HT-29 (cell line): ENCODE data around the gene MEGF10. TPM values are rescaled to one million over a fixed set of nuclear protein-coding genes. Genes with fewer than 3 reads are reported as not detected.

Source experiments
- DNase-seq: peaks from one replicate; pipeline ENCODE4 v3.0.0-alpha.2; 2015; ENCODE audit warnings: low spot score
- total RNA-seq: library from RNA; depleted of rRNA; stranded (reverse); fragments of >200 nt; shearing (Covaris generic); gene quantifications from 2 replicates; pipeline ENCODE4 v1.2.3, GENCODE V29; 2014

The MEGF10 gene
- total RNA-seq, 1 experiment from 2014 or later = not detected

DNA sequence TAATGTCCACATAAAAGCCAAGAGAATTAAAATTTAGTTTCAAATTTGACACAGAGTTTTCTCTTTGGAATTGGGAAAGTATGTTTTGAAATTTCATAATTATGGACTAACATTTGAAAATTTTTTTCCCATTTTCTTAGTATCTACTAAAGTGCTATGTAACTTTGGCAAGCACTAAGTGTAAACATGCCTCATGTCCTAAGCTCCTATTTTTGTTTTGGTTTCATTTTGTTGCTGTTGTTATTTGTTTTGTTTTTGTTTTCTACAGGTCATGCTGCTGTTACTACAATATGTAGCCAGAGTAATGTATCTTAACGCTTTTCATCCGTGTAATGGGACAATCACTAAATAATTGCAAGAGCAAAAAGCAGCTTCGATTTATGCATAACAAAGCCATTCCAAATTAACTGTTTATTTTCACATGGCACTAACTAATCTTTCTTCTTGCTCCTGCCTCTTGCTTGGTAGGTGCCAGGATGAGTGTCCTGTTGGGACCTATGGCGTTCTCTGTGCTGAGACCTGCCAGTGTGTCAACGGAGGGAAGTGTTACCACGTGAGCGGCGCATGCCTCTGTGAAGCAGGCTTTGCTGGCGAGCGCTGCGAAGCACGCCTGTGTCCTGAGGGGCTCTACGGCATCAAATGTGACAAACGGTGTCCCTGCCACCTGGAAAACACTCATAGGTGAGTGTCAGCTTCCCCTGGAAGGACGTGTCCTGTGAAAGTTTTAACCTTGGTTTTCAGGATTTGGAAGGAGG lies 119.5 kb downstream of the MEGF10 start:
- DNase-seq = no peak

DNA sequence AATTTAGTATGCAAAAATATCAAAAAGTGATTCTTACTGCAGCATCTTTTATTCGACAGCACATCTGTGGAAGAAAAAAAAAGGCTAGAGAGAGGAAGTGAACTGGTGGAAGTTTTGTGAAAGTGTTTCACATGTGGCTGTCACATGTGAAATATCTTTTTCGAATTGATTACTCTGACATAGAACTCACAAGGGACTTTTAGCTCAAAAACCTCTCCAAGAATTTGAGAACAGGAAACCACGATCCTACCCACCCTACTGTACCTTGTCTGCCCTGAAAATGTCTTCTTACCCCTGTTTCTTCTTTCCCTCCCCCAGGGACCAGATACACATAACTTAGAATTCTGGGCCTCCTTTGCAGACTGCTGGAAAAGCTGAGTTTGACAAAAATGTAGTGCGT lies 120.4 kb downstream of the MEGF10 start:
- DNase-seq = no peak

DNA sequence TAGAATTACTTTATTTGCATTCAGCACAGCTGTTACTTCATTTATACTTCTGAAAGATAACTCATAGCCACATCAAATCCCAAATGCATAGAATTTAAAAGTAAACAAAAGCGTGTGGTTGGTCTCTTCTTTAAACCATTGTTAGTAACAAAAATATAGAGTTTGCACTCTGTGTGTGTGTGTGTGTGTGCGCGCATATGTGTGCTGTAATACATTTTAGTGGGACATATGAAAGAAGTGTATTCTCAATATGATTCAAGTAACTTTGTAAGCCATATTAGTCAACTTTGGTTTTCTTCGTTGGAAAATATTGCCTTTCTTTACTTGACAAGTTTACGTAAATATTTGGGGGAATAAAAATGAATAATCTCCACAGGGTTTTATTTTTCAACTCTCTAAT lies 120.8 kb downstream of the MEGF10 start:
- DNase-seq = no peak

DNA sequence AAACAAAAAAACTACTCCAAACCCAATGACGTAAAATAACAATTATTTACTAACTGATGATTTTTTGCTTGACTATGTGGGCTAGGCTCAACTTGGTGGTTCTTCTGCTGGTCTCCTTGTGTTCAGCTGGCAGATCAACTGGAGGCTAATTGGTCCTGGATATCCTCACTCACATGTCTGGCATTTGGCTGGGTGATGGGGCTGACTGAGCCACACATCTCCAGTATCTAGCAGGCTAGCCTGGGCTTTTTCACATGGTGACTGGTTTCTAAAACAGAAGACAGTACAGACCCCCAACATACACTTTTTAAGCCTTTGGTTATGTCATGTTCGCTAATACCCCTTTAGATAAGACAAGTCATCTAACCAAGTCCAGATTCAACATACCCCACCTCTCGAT lies 122.1 kb downstream of the MEGF10 start:
- DNase-seq = no peak

DNA sequence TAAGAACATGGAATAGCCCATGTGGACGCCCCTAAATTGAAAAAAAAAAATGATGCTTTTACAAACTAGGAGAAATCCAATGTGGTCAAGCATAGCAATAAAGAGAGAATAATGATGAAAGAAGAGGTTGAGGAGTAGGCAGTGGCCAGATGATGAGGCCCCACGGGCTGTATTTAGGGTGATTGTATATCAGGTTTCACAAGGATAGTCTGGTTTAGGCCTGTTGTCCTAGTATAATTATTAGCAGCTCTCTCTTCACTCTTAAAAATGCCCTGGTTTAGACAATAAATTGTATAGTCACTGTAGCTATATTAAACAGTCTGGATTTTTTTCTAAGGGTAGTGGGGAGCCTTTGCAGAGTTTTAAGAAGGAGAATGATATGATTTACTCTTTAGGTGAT lies 124.4 kb downstream of the MEGF10 start:
- DNase-seq = no peak

DNA sequence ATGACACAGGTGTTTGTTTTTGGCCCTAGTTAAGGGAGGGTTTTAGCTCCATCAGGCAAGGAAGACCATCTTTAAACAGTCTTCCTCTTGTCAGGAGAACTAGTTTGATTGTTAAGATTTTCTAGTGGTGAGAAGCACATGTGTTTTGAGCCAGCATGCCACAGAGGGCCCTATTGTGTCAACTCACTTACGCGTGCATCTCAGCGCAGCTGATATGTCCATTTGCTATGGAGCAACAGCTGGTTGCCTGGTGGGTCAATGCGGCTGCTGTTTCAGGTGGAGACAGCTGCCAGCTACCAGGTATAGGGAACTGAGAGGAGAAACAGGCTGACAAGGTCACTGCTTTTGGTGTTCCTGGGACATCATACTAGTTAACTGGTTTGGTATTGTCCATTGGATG lies 126.3 kb downstream of the MEGF10 start:
- DNase-seq = no peak

DNA sequence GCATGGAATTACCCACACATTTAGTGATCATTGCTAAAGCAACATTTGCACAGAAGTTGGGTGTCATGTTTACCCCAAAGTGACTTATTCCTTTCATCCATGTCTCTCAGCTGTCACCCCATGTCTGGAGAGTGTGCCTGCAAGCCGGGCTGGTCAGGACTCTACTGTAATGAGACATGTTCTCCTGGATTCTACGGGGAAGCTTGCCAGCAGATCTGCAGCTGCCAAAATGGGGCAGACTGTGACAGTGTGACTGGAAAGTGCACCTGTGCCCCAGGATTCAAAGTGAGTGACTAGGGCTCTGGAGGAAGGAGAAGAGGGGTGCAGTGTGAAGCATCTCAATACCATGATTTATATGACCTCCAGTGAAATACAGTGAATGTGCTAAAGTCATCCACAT lies 126.9 kb downstream of the MEGF10 start:
- no peak for DNase-seq

DNA sequence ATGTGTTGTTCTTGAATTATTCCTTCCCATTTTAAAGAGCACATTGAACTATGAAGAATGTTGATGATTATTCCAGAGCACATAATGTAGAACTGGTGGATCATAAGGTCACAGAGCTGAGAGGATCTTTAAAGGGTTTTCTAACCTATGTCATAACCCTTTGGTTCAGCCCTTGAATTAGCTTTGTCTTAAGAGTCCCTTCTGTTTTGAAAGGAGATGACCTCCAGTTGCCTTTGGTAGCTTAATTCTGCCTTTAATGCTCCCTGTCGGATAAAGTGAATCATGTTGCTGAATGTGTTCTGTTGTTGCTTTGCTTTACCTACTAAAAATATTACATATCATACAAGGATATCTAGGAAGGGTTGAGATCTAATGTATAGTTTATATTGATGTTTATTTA lies 127.8 kb downstream of the MEGF10 start:
- no peak for DNase-seq

DNA sequence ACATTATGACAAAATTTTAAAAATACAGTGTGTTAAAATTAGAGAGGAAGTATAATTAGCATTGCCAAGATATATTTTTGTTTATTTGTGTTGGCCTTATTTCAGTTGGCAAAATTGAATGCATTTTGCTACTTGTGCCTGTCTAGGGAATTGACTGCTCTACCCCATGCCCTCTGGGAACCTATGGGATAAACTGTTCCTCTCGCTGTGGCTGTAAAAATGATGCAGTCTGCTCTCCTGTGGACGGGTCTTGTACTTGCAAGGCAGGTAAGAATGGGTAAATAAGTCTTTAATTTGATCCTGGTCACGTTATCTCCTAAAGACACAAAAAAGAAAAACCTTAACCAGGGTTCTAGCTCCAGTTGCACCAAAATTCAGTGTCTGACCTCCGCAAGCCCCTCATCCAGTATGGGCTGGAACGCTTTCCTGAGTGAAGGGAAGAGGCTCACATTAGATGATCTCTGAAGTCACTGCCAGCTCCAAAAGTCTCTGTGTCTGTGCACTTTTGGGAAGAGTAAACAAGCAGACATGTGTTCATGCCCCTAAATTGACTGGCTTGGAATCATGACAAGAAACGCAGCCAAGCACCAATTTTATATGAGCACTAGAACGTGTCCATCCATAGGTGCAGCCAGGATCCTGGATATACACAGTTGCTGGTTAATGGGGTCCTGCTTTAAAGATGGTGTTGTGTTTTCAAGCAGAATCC lies 128.5 kb downstream of the MEGF10 start:
- no peak for DNase-seq

DNA sequence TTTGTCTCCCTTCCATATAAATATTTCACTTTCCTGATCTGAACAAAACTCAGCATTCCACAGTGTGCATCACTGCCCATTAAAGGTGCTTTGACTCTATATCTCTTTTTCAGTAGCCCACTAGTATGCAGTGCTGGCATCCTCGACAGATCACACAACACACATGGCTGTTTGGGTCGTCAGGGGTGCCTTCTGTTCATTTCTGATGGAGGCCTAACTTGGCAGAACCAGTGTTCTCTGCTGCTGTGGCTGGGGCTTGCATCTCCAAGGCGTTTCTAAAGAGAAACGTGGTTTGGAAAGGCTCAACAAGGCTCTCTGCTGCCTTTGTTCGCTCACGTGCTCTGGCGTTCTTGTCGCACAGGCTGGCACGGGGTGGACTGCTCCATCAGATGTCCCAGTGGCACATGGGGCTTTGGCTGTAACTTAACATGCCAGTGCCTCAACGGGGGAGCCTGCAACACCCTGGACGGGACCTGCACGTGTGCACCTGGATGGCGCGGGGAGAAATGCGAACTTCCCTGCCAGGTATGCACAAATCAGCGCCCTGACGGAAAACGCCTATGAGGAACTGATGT lies 129.2 kb downstream of the MEGF10 start:
- no peak for DNase-seq

DNA sequence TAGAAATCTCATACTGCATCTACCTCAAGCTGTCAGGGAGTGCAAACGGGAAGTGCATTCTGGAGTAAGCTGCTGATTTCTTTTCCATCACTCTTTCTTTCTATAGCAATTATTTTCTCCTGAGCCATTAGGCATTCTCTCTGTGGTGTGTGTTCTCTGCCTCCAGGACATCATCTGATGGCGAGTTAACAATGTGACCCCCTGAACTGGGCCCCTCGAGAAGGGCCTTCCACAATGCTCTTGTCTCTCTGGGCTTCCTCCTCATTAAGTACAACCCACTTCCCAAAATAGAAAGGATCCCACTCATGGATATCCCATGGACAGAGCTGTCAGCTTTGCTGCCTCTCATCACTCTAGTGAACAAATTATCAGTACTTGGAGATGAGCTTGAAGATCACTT lies 130.2 kb downstream of the MEGF10 start:
- no peak for DNase-seq

DNA sequence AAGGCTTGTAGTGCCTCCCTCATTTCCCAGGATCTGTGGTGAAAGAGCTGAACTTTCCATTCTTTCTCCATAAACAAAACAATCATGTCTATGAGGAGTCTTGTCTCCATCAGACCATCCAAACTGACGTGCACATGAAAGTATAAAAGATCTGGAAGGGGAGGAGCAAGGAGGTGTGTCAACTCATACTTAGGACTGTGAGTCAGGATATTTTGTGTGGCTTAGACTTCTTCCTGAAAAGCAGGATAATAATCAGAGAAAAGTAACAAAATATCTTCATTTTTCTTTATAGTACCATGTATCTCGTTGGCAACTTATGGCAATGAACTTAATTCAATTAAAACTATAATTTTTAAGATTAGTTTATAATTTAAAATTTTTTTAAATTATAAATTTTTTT lies 130.9 kb downstream of the MEGF10 start:
- DNase-seq = no peak

DNA sequence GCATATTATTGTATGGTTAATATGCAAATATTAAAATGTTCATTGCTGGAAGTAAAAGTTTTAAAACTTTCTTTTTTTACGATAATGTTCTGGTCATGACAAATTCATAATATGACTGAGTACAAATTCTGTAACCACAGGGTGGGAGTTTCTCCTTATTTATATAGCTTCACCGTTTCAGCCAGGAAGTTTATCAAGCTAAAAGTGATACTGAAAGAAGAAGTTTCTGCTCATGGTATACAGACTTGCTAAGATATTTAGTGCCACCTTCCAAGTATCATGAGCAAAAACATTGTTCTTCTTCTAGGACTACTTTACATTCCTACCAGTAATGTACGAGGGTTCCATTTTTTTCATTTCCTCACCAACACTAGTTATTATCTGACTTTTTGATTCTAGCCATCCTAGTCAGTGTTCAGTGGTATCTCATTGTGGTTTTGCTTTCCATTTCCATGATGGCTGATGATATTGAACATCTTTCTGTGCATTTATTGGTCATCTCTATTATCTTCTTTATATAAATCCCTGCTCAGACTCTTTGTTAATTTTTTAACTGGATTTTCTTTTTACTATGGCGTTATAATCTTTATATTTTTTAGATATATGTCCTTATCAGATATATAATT lies 132.7 kb downstream of the MEGF10 start:
- no peak for DNase-seq

DNA sequence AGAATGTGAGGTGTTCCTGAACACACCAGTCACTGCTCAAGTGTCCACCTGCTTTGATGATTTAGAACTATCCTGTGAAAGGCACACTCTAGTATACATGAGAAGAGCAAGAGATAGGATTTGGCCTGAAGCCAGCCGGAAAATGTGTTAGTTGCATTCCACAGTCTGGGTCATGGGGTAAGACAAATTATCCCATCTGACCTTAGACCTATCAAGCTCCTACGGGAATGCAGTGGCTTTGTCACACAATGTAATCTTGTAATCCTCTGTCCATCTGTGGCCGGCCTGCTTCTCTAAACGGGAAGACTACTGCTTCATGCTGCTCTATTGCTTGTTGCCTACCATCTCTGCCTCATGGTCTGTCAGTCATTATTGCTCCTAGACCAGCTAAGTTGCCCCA lies 134.4 kb downstream of the MEGF10 start:
- peak; percentile 4 for DNase-seq

DNA sequence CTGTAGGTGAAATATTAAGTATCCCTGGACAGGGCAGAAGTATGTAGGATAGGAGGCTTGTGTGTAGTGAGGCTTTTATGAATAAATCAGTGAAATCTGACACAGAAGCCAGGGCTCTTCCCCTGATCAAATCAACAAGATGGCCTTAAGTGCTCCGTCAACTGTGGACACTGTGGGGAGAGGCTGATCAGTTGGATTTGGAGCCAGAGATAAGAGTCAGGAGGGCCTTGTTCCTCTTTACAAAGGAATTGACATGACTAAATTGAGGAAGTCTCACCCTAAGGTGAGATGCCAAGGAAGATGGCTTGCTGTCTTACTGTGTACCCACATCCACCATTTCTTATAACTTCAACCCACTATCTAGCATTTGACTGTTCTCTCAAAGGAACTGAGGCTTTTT lies 135.3 kb downstream of the MEGF10 start:
- DNase-seq = no peak

DNA sequence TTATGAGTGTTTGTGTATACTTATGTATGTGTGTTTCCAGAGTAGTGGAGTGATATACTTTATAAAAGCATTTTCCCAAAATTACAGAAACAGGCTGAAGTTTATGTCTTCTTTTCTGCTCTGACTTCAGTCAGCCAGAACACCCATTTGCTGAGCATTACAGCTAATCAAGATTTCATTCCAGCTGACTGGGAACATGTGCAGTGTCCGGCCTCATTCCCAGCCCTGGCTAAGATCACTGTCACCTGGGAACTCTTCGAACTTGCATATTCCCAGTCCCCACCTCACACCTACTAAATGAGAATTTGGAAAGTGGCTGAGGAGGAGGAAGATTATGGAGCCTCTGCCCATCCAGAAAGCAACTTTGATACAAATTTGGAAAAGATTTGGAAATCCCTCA lies 136.1 kb downstream of the MEGF10 start:
- DNase-seq = no peak

DNA sequence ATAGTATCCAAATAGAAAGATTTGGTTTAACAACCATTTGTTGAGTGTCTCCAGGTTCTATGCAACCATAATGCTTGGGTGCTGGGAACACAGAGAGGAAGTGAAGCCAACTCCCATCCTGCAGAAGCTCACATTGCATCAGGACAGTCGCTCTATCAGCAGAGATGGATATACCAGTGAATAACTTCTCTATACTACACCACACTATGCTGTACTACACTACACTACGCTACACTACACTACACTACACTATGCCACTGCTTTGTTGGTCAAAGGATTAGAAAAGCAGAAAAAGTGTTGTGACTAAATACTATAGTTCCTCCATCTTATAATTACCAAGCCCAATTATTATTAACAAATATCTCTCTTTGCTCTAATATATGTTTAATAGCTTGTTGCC lies 137.7 kb downstream of the MEGF10 start:
- no peak for DNase-seq

DNA sequence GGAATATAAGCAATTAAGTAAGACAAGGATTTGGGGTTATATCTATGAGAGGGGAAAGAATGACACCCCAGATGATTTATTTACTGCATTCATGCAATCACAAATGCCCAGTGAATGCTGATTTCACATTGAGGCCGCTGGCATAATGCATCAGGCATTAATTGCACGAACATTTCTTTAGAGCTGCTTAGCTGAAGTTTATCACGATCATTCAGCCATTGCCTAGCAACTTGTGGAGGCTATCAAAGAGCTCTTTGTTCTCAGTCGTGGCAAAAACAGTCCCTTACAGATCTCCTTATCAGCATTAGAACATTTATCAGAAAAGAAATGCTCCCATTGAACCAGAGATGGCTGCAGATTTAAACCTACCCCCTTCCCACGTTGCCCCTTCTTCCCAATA lies 138.2 kb downstream of the MEGF10 start:
- DNase-seq = peak; percentile 82

DNA sequence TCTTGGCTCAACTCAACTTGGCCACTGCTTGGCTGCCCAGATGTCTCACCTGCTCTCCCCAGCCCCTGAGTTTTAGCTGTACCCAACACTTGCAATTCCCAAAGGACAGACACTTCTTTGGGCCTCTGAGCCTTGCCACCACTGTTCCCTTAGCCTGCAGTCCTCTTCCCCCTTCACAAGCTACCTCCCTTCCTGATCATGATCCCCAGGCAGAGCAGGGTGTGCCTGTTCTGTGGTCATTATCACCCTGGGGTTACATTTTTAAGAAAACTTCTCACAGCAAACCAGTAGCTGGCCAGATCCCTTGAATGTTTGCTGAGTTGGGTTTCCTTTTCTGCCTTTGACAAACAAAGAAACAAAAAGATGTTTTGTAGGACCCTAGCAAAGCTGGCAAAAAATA lies 139.3 kb downstream of the MEGF10 start:
- DNase-seq = peak; percentile 9

DNA sequence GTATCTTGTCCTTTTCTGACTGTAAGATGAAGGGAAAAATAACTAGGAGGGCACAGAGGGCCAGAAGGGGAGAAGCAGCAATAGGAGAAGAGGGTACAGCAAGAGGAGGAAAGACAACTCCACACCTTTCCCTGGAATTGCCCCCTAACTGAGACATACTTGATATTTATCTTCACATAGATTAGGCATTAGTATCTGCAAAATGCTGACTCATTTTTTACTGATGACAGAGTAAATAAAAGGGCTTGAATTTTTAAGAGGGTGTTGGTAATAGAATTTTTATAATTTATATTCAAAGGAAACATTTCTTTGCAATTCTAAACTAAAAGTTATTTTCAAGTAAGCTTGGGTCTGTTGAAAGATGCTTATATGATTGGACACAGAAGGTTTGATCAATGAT lies 140.0 kb downstream of the MEGF10 start:
- DNase-seq = peak; percentile 14

DNA sequence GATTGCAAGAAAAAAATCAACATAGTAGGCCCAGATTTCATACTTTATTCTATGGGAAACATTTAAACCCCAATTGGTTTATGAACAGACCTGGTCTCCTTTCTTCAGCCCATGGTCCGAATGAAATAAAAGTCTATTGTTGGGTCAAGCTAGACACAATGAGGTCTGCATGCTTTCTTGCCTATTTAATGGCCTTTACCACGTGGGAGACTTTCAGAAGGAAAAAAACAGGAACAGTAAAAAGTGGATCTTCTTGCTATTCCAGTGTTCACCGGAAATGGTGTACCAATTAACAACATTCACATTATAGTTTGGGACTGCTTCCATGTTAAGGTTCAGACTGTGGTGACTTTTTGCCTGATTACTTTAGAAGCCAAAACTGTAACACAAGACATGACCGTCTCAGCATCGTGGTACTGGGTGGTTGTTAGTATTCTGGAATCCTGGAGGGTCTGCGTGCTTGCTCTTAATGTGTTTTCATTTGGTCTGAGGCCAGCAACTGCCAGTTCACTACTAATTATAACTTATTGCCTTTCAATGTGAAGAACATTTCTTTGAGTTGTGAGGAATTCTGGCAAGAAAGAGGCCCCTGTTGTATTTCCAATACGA lies 141.5 kb downstream of the MEGF10 start:
- DNase-seq = peak; percentile 5

DNA sequence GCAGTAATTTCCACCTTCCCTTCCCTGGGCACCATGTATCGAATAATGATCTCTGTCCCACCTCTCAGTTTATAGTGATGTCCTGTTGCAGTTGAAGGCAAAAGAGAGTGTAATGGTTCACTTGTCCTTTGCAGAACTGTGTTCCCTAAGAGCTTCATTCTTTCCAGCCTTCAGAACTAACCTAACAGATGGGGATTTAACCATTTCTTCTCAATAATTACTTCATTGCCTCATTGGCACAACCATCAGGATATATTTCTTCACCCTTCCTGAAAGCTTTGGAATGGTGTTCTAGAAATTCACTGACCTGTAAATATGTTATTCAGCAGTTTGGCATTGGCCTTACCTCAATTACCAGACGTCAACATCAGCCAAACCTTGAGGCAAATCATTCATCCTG lies 142.9 kb downstream of the MEGF10 start:
- DNase-seq = no peak
